Sciatic nerve (tissue), 2 donors: ENCODE measurements around the gene PSAT1. TPM values are rescaled to one million over a fixed set of nuclear protein-coding genes. Genes with fewer than 3 reads are reported as not detected.
"Not testable (repeated sequence)": the region's sequence is repeated elsewhere in the genome, so short reads cannot be mapped to it uniquely, and the experiment has no call there.

Experiments
- ATAC-seq: fragments of 200-7000 bp; cut with Tn5 transposase; one replicate; pipeline ENCODE4 v1.9.1; 2020; ENCODE audit warnings: mild to moderate bottlenecking, moderate library complexity
- DNase-seq: peaks from one replicate; pipeline ENCODE4 v3.0.0-alpha.2; 2020; ENCODE audit warnings: low spot score
- intact Hi-C: fragments of 100-400 bp; cut with DNase I; formaldehyde crosslinking; loops from one replicate; pipeline ENCODE4 v1.14.2; 2022
- total RNA-seq: library from RNA; stranded (reverse); fragmentation: NEBNext Ultra II Directional; extraction: Animal tissue kit (Norgen Biotek cat#: 25700); gene quantifications from one replicate; pipeline ENCODE4 v1.2.1, GENCODE V29; 2021
- donor health status: DM: no; HTN: no; CAD: no.
- donor health status: DM: no; HTN: no; CAD: no.

The PSAT1 gene
- total RNA-seq, result 17.0 TPM

GRCh38 chr9:78296893-78297671 lies at the start of gene PSAT1:
Gene PSAT1, plus strand, starts transcription at chr9:78297125. Its CDS starts 86 bp downstream, at chr9:78297211.
- DNase-seq, result peak; percentile 91
- intact Hi-C loops, result no loop called here
- ATAC-seq, result peak; percentile 98

- no peak for ATAC-seq
- intact Hi-C loops, result no loop called here
- DNase-seq, result no peak
These were observed 48.3 kb upstream of the PSAT1 start for GRCh38 chr9:78248635-78249034.

- DNase-seq (no peak), ATAC-seq (no peak)
- intact Hi-C loops, result no loop called here
These were observed 47.4 kb upstream of the PSAT1 start for GRCh38 chr9:78249542-78249941.

DNA sequence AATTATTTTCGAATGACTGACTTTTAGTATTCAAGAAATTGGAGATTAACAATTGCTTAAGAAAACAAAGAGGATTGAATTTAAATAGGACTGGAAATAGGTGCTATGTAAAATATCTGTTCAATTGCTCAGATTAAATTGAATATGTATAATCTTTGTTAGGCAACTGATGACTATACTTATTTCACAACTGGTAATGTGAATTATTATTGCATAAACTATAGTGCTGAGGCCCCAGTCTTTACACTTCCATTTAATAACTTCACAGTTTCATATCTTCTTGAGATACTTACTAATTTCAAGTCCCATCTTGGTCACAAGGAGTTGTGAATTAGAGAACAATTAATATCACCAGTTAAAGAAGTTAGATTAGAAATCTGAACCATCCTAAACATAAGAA lies 44.3 kb upstream of the PSAT1 start:
- ATAC-seq, result no peak
- no peak for DNase-seq
- intact Hi-C loops, result no loop called here

- no peak for DNase-seq
- intact Hi-C loops, result no loop called here
- ATAC-seq, result no peak
These were observed 43.6 kb upstream of the PSAT1 start for GRCh38 chr9:78253285-78253684.

DNA sequence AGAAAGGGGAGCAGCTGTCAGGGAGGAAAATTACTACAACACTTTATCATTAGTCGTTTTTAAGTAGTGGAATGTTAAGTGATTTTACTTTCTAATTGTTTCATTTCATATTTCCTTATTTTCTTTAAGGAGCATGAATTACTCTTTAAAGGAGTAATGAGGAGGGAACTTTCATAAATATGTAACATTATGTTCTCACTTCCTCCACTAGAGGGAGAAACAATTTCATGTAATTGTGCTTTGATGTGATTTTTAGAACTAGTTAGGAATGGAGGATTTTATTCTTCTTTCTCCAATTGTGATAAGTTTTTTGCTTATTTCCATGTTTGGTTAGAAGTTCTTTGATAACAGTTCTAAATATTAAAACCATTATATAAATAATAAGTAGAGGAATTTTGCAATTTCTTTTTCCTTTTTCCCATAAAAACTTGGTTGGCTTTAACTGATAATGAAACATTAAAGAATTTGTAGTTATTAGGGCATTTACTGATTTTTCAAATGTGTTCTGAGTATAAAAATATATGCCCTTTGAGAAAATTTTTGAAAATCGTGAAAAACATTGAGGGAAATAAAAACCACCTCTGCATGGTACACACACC lies 35.4 kb upstream of the PSAT1 start:
- DNase-seq, result no peak
- no peak for ATAC-seq
- intact Hi-C loops, result loop anchor here (5.0 kb wide), 1 partner anchor 111 kb away; no protein-coding TSS in a partner anchor

- ATAC-seq, result no peak
- intact Hi-C loops, result loop anchor here (5.0 kb wide), 1 partner anchor 110 kb away; no protein-coding TSS in a partner anchor
- no peak for DNase-seq
These were observed 34.3 kb upstream of the PSAT1 start for GRCh38 chr9:78262655-78263054.

DNA sequence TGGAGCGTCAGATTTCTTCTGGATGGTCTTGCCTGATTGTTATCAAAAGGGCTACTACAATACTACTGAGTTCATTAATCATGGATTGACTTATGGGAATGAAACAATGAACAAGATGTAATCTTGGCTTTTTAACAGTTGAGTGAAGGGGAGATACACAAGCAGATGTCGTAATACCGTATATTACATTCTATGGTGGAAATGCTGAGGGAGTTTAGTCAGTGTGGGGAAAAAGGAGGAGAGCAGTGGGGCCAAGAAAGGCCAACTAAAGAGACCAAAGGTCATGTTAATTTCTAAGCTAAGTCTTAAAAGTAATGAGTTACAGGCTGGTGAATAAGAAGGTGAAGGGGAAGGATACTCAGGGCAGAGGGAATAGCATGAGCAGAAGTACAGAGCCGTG lies 29.0 kb upstream of the PSAT1 start:
- ATAC-seq, result no peak
- DNase-seq, result no peak
- intact Hi-C loops, result no loop called here

DNA sequence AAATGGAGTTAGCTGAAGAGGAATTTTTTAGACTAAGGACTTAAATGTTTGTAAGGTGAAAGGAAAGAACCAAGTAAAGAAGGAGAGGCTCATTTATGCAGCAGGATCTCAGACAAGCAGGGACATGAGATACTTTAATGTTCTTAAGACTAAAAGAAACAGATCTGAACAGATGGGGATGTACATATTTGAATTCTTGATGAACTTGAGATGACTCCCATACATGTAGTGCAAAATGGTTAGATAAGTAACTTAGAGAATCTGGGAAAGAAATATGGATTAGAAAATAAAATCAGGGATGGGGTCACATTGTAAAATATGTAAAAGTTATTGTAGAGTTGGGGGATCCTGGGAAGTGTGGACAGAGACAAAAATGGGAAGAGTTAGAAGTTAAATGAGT lies 27.1 kb upstream of the PSAT1 start:
- ATAC-seq (no peak), DNase-seq (no peak)
- intact Hi-C loops, result no loop called here

GRCh38 chr9:78272307-78272706 lies 24.6 kb upstream of the PSAT1 start:
- DNase-seq (no peak), ATAC-seq (no peak)
- intact Hi-C loops, result no loop called here

GRCh38 chr9:78273761-78274160 lies 23.2 kb upstream of the PSAT1 start:
- DNase-seq (no peak), ATAC-seq (no peak)
- intact Hi-C loops, result no loop called here

- intact Hi-C loops, result no loop called here
- DNase-seq, result no peak
- peak; percentile 94 for ATAC-seq
These were observed 18.6 kb upstream of the PSAT1 start for GRCh38 chr9:78278177-78278777.

DNA sequence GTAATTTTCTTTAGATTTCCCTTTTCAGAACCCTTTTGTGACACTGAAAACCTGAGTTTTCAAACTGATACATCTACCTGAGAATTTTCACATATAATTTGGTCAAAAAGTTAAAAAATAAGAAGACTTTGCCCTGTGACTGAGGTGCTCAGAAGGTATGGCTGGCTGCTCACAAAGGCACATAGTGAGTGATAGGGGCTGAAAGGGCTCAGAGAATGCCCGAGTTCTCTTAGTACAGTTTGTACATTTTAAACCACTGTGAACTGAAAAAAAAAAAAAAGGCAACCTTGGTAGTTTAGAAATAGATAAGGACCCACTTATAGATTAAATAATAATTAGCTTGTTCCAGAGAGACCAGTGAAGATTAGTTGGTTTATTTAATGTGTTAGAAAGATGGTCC lies 18.1 kb upstream of the PSAT1 start:
- DNase-seq, result no peak
- no peak for ATAC-seq
- intact Hi-C loops, result no loop called here

- intact Hi-C loops, result no loop called here
These were observed 15.8 kb upstream of the PSAT1 start for GRCh38 chr9:78280982-78281668.

GRCh38 chr9:78284181-78284580 lies 12.7 kb upstream of the PSAT1 start:
- intact Hi-C loops, DNase-seq, ATAC-seq: not testable (repeated sequence)

More at GRCh38 chr9:78280982-78281668, 15.8 kb upstream of the PSAT1 start:
- DNase-seq, result peak; percentile 78
- ATAC-seq, result peak; percentile 88

GRCh38 chr9:78286125-78286524 lies 10.8 kb upstream of the PSAT1 start:
- intact Hi-C loops, result no loop called here
- ATAC-seq, result no peak
- DNase-seq, result no peak

GRCh38 chr9:78286946-78287388 lies 10.0 kb upstream of the PSAT1 start:
- DNase-seq, result no peak
- intact Hi-C loops, result no loop called here
- no peak for ATAC-seq

DNA sequence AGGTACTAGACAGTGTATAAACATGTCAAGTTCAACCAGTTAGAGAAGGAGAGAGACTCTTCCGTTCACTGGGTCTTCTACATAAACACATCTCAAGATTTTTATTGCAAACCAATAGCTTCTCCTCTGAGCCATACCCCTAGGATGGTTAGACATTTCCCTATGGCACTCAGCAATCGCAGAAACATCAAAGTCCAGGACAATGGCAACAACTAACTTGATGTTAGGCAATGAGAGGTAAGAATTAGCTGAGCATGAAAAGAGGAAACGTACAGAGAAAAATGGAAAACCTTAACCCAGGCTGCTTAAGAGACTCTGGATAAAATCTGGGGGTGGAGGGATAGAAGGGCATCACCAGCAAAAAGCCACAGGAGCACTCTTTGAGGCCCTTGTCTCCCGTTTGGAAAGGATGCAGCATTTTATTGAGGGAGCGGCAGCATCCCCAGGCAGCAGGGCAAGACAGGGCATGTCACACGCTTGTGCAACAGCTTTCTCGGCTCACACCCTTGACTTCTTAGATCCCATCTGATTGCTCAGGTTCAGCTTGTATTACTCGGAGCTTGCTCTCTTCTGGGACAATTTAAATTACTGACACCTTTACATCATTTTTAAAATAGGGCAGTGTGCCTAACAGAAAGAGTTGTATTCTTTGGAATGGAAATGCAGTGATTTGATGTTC lies 8.6 kb upstream of the PSAT1 start:
- intact Hi-C loops, result no loop called here
- ATAC-seq (no peak), DNase-seq (no peak)

- intact Hi-C loops, result no loop called here
- no peak for ATAC-seq
- DNase-seq, result no peak
These were observed 7.5 kb upstream of the PSAT1 start for GRCh38 chr9:78289474-78289873.
